GM23338 (cell line): ENCODE measurements around the gene CFAP299. TPM values are rescaled to one million over a fixed set of nuclear protein-coding genes. Genes with fewer than 3 reads are reported as not detected.
A peak's percentile ranks its signal among the peaks of the same experiment; 100 is the strongest.

Experiments
- ATAC-seq: fragments of 200-7000 bp; cut with Tn5 transposase; 3 replicates; pipeline ENCODE4 v1.9.1; 2020
- DNase-seq: peaks from one replicate; pipeline ENCODE4 v3.0.0-alpha.2; 2015; ENCODE audit warnings: low spot score
- H2AFZ ChIP-seq: fragments of 200-600 bp; sonication (generic); 2 replicates; pipeline ENCODE4 v1.8.0; 2016; ENCODE audit warnings: antibody characterized with exemption, mild to moderate bottlenecking, moderate library complexity
- H3F3A ChIP-seq: fragments of 200-600 bp; sonication (generic); replicated peaks from 2 replicates; pipeline ENCODE4 v1.8.0; 2017; ENCODE audit warnings: antibody characterized with exemption, mixed run types, low read depth
- H3K27ac ChIP-seq: fragments of 200-600 bp; sonication (generic); 2 replicates; pipeline ENCODE4 v1.6.1; 2016; ENCODE audit warnings: low read depth
- H3K27me3 ChIP-seq: fragments of 200-600 bp; sonication (generic); 2 replicates; pipeline ENCODE4 v1.8.0; 2016; ENCODE audit warnings: mild to moderate bottlenecking, mixed run types, moderate library complexity; ENCODE audit not compliant: insufficient read depth
- H3K36me3 ChIP-seq: fragments of 200-600 bp; sonication (generic); 2 replicates; pipeline ENCODE4 v1.8.0; 2016; ENCODE audit warnings: mild to moderate bottlenecking; ENCODE audit not compliant: insufficient read depth
- H3K4me1 ChIP-seq: fragments of 200-600 bp; sonication (generic); 2 replicates; pipeline ENCODE4 v1.8.0; 2016; ENCODE audit warnings: mild to moderate bottlenecking, moderate library complexity; ENCODE audit not compliant: insufficient read depth
- H3K4me2 ChIP-seq: fragments of 200-600 bp; sonication (generic); 2 replicates; pipeline ENCODE4 v1.7.1; 2017; ENCODE audit warnings: mixed run types
- H3K4me3 ChIP-seq: fragments of 200-600 bp; sonication (generic); 2 replicates; pipeline ENCODE4 v1.6.1; 2016; ENCODE audit warnings: mixed run types
- H3K79me2 ChIP-seq: fragments of 200-600 bp; sonication (generic); replicated peaks from 2 replicates; pipeline ENCODE4 v1.8.0; 2017; ENCODE audit warnings: mild to moderate bottlenecking; ENCODE audit not compliant: insufficient read depth
- H3K9me2 ChIP-seq: fragments of 200-600 bp; sonication (generic); 2 replicates; pipeline ENCODE4 v1.8.0; 2017; ENCODE audit not compliant: insufficient read depth
- H4K20me1 ChIP-seq: fragments of 200-600 bp; sonication (generic); replicated peaks from 2 replicates; pipeline ENCODE4 v1.8.0; 2017; ENCODE audit warnings: mild to moderate bottlenecking; ENCODE audit not compliant: insufficient read depth
- H3K27ac Mint-ChIP-seq: 2 replicates; pipeline ENCODE4 v1.8.0; 2020; ENCODE audit warnings: inconsistent platforms, mild to moderate bottlenecking, moderate library complexity, mixed read lengths
- H3K27me3 Mint-ChIP-seq: 3 replicates; pipeline ENCODE4 v1.8.0; 2022; ENCODE audit warnings: low read depth, mild to moderate bottlenecking, moderate library complexity, mixed read lengths, inconsistent platforms; ENCODE audit not compliant: insufficient read depth, poor library complexity
- H3K36me3 Mint-ChIP-seq: 3 replicates; pipeline ENCODE4 v1.8.0; 2021; ENCODE audit warnings: low read depth, mild to moderate bottlenecking, inconsistent platforms, moderate library complexity, mixed read lengths
- H3K4me1 Mint-ChIP-seq: 3 replicates; pipeline ENCODE4 v1.8.0; 2020; ENCODE audit warnings: mild to moderate bottlenecking, inconsistent platforms, mixed read lengths
- H3K4me3 Mint-ChIP-seq: 3 replicates; pipeline ENCODE4 v1.8.0; 2021; ENCODE audit warnings: moderate library complexity, mild to moderate bottlenecking, inconsistent platforms, mixed read lengths
- H3K9me3 Mint-ChIP-seq: 3 replicates; pipeline ENCODE4 v1.8.0; 2020; ENCODE audit warnings: moderate library complexity, mild to moderate bottlenecking, inconsistent platforms, mixed read lengths
- CTCF ChIP-seq, 2 experiments: fragments of 200-600 bp in 1 of 2; sonication (generic) in 1 of 2; conservative IDR thresholded peaks; 2 replicates each; pipeline versions ENCODE4 v1.5.1 to v1.6.1; 2016 to 2017; ENCODE audit warnings: antibody characterized with exemption in 2 of 2, low read depth in 2 of 2, mild to moderate bottlenecking in 2 of 2, moderate library complexity in 1 of 2
- ETS1 ChIP-seq: IDR thresholded peaks from 2 replicates; pipeline ENCODE4 v1.6.1; 2016; ENCODE audit warnings: antibody characterized with exemption
- EZH2 ChIP-seq: fragments of 200-600 bp; sonication (generic); IDR thresholded peaks from one replicate; pipeline ENCODE4 v1.8.0; 2017; ENCODE audit warnings: antibody characterized with exemption, mild to moderate bottlenecking, low read depth; ENCODE audit not compliant: unreplicated experiment
- EZH2phosphoT487 ChIP-seq: fragments of 200-600 bp; sonication (generic); IDR thresholded peaks from one replicate; pipeline ENCODE4 v1.8.1; 2018; ENCODE audit warnings: antibody characterized with exemption; ENCODE audit not compliant: unreplicated experiment
- JUNB ChIP-seq: IDR thresholded peaks from one replicate; pipeline ENCODE4 v1.6.1; 2016; ENCODE audit warnings: antibody characterized with exemption; ENCODE audit not compliant: unreplicated experiment
- NANOG ChIP-seq: IDR thresholded peaks from 2 replicates; pipeline ENCODE4 v1.6.1; 2016; ENCODE audit warnings: antibody characterized with exemption, borderline replicate concordance
- STAT1 ChIP-seq: IDR thresholded peaks from one replicate; pipeline ENCODE4 v1.6.1; 2016; ENCODE audit warnings: antibody characterized with exemption; ENCODE audit not compliant: unreplicated experiment
- ZNF114 ChIP-seq: fragments of 250-450 bp; sonication (Bioruptor Pico); IDR thresholded peaks from 2 replicates; pipeline ENCODE4 v1.5.0; 2020; ENCODE audit warnings: mild to moderate bottlenecking, moderate library complexity
- ZNF331 ChIP-seq: fragments of 250-450 bp; sonication (Bioruptor Pico); IDR thresholded peaks from 2 replicates; pipeline ENCODE4 v1.5.0; 2020; ENCODE audit warnings: low read depth, mild to moderate bottlenecking, moderate library complexity
- ZNF462 ChIP-seq: fragments of 250-450 bp; sonication (Bioruptor Pico); IDR thresholded peaks from 2 replicates; pipeline ENCODE4 v1.5.0; 2020; ENCODE audit warnings: mild to moderate bottlenecking, moderate library complexity
- polyA plus RNA-seq: library from polyadenylated mRNA; unstranded; fragments of >200 nt; fragmentation: Nextera tagmentation; extraction: Ambion mirVana; gene quantifications from 2 replicates; pipeline ENCODE4 v1.2.1, GENCODE V29; 2016
- total RNA-seq: library from RNA; depleted of rRNA; stranded (reverse); fragments of >200 nt; shearing (Covaris generic); gene quantifications from 2 replicates; pipeline ENCODE4 v1.2.3, GENCODE V29; 2014

The CFAP299 gene
- total and polyA plus RNA-seq, 2 experiments from 2014 or later: not detected

DNA sequence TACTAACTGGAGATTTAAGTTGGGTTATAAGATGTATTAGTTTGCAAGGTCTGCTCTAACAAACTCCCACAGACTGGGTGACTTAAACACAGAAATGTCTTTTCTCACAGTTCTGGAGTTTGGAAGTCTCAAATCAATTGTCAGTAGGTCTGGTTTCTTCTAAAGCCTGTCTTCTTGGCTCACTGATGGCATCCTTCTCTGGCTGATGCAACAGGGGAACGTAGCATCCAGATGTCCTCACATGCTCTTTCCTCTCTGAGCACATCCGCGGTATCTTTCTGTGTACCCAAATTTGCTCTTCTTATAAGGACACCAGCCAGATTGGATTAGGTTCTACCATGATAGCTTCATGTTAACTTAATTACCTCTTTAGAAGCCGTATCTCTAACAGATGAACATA, 631.8 kb downstream of the CFAP299 start:
- TF ChIP-seq ZNF331 (no peak), STAT1 (no peak), JUNB (no peak), EZH2phosphoT487 (no peak), EZH2 (no peak), ETS1 (no peak), NANOG (no peak), CTCF (conservative IDR thresholded peaks at IDR 0.05; ENCODE audit: low read depth in 2 of 2) (no peak)
- H3K4me2 ChIP-seq: no peak overlapping the region
- peaks cover 6% of the 10 kb centered on the region; the same call in 1 of the 2 replicates for H3K4me1 ChIP-seq
- DNase-seq (no peak), ATAC-seq (no peak)
- Mint-ChIP-seq H3K27ac (no peak overlapping the region), H3K4me3 (no peak overlapping the region), H3K9me3 (no peaks in the 10 kb centered on the region; the same call in 2 of the 3 replicates), H3K4me1 (no peaks in the 10 kb centered on the region), H3K36me3 (no peaks in the 10 kb centered on the region), H3K27me3 (no peaks in the 10 kb centered on the region)
- no peaks in the 10 kb centered on the region for H3K79me2 ChIP-seq
- peaks cover 6% of the 10 kb centered on the region; the same call in 1 of the 2 replicates for H3K9me2 ChIP-seq
- peak overlapping the region; percentile 93 for H2AFZ ChIP-seq
- no peaks in the 10 kb centered on the region for H3K27me3 ChIP-seq
- H3K4me3 ChIP-seq: no peak overlapping the region
- H3K27ac ChIP-seq: no peak overlapping the region
- no peaks in the 10 kb centered on the region for H3K36me3 ChIP-seq
- H3F3A ChIP-seq: no peaks in the 10 kb centered on the region
- no peaks in the 10 kb centered on the region for H4K20me1 ChIP-seq

DNA sequence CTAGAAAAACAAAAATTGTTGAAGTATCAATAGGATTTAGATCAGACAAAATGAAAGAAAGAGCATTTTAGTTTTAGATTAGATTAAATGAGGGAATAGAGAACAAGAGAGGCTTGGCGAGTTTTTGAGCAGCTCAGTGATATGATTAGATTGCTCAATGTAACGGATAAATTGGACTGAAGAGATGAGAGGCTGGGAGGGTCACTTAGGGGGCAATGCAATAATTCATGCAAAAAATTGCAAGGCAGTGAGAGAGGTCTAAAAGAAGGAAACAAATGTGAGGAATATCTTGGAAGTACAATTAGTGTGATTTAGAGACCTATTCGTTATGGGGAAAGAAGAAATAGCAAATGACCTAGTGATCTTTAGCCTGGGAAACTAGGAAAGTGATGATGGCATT, 644.7 kb downstream of the CFAP299 start:
- no peaks in the 10 kb centered on the region for H3K9me2 ChIP-seq
- Mint-ChIP-seq H3K4me3 (no peak overlapping the region), H3K27me3 (no peaks in the 10 kb centered on the region), H3K36me3 (no peaks in the 10 kb centered on the region), H3K27ac (no peak overlapping the region), H3K4me1 (no peaks in the 10 kb centered on the region), H3K9me3 (0 out of 3 replicates have a peak, but pooled peaks cover 4% of the 10 kb centered on the region)
- no peaks in the 10 kb centered on the region for H3K27me3 ChIP-seq
- H3K36me3 ChIP-seq: no peaks in the 10 kb centered on the region
- H3F3A ChIP-seq: no peaks in the 10 kb centered on the region
- H3K4me3 ChIP-seq: no peak overlapping the region
- no peak overlapping the region for H2AFZ ChIP-seq
- H4K20me1 ChIP-seq: no peaks in the 10 kb centered on the region
- H3K4me2 ChIP-seq: no peak overlapping the region
- TF ChIP-seq ZNF114: no peak
- TF ChIP-seq ETS1: no peak
- no peak for TF ChIP-seq ZNF462 (CRISPR knock-in tag)
- no peaks in the 10 kb centered on the region for H3K79me2 ChIP-seq
- no peaks in the 10 kb centered on the region for H3K4me1 ChIP-seq
- ATAC-seq (no peak), DNase-seq (no peak)
- H3K27ac ChIP-seq: no peak overlapping the region
